ENCODE measurements around the gene ZNF346.

The ZNF346 gene

GRCh38 chr5:177096162-177097015 lies 73.9 kb downstream of the ZNF346 start:
- H3K27me3 ChIP-seq (ENCODE audit: control insufficient read depth in 5 of 5, insufficient read depth in 4 of 5, low read length in 5 of 5), result peaks cover 0 to 7% (median 0%) of the 10 kb centered on the region in 5 donors
- H3K9me3 ChIP-seq (ENCODE audit: control insufficient read depth in 5 of 5, low read length in 5 of 5), result no peaks in the 10 kb centered on the region
- no peak overlapping the region for H3K9ac ChIP-seq (ENCODE audit: low read length in 5 of 5)
- no peak overlapping the region for H3K27ac ChIP-seq (ENCODE audit: low read depth, low read length)
- peaks cover 2 to 13% (median 10%) of the 10 kb centered on the region in 5 donors for H3K4me1 ChIP-seq (ENCODE audit: control insufficient read depth in 5 of 5, insufficient read depth in 5 of 5, low read length in 5 of 5)
- no peak overlapping the region for H3K4me3 ChIP-seq (ENCODE audit: low read depth in 1 of 5, low read length in 5 of 5)
- no peaks in the 10 kb centered on the region for H3K36me3 ChIP-seq (ENCODE audit: control insufficient read depth in 5 of 5, insufficient read depth in 5 of 5, low read length in 5 of 5)

DNA sequence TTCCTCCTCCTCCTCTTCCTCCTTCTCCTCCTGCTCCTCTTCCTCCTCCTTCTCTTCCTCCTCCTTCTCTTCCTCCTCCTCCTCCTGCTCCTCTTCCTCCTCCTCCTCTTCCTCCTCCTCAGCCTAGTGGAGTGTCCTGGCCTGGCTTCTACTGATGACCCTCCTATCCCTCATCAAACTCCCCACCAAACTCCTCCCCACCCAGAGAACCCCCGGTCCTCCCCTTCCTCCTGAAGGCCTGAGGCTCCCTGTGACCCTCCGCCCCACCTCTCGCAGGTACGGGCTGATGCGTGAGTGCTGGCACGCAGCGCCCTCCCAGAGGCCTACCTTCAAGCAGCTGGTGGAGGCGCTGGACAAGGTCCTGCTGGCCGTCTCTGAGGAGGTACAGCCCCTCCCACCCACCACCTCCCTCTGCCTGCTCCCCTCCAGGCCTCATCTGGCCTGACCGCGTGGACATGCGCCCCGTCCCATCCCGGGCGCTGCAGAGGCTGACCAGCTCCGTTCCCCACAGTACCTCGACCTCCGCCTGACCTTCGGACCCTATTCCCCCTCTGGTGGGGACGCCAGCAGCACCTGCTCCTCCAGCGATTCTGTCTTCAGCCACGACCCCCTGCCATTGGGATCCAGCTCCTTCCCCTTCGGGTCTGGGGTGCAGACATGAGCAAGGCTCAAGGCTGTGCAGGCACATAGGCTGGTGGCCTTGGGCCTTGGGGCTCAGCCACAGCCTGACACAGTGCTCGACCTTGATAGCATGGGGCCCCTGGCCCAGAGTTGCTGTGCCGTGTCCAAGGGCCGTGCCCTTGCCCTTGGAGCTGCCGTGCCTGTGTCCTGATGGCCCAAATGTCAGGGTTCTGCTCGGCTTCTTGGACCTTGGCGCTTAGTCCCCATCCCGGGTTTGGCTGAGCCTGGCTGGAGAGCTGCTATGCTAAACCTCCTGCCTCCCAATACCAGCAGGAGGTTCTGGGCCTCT lies 74.8 kb downstream of the ZNF346 start:
- peaks cover 0 to 7% (median 0%) of the 10 kb centered on the region in 5 donors for H3K27me3 ChIP-seq (ENCODE audit: control insufficient read depth in 5 of 5, insufficient read depth in 4 of 5, low read length in 5 of 5)
- peaks cover 2 to 13% (median 10%) of the 10 kb centered on the region in 5 donors for H3K4me1 ChIP-seq (ENCODE audit: control insufficient read depth in 5 of 5, insufficient read depth in 5 of 5, low read length in 5 of 5)
- H3K27ac ChIP-seq (ENCODE audit: low read depth, low read length), result no peak overlapping the region
- no peaks in the 10 kb centered on the region for H3K36me3 ChIP-seq (ENCODE audit: control insufficient read depth in 5 of 5, insufficient read depth in 5 of 5, low read length in 5 of 5)
- H3K4me3 ChIP-seq (ENCODE audit: low read depth in 1 of 5, low read length in 5 of 5), result no peak overlapping the region
- no peaks in the 10 kb centered on the region for H3K9me3 ChIP-seq (ENCODE audit: control insufficient read depth in 5 of 5, low read length in 5 of 5)
- no peak overlapping the region for H3K9ac ChIP-seq (ENCODE audit: low read length in 5 of 5)

GRCh38 chr5:177098120-177098469 lies 75.6 kb downstream of the ZNF346 start:
- H3K27ac ChIP-seq (ENCODE audit: low read depth, low read length), result no peak overlapping the region
- H3K9ac ChIP-seq (ENCODE audit: low read length in 5 of 5), result no peak overlapping the region

GRCh38 chr5:177098470-177099141 lies 76.1 kb downstream of the ZNF346 start:
- H3K27me3 ChIP-seq (ENCODE audit: control insufficient read depth in 5 of 5, insufficient read depth in 4 of 5, low read length in 5 of 5), result peaks cover under 1 to 8% (median 3%) of the 10 kb centered on the region in 5 donors
- H3K4me3 ChIP-seq (ENCODE audit: low read depth in 1 of 5, low read length in 5 of 5), result no peak overlapping the region
- no peak overlapping the region for H3K9ac ChIP-seq (ENCODE audit: low read length in 5 of 5)
- no peaks in the 10 kb centered on the region for H3K36me3 ChIP-seq (ENCODE audit: control insufficient read depth in 5 of 5, insufficient read depth in 5 of 5, low read length in 5 of 5)
- no peaks in the 10 kb centered on the region for H3K9me3 ChIP-seq (ENCODE audit: control insufficient read depth in 5 of 5, low read length in 5 of 5)
- peaks cover 2 to 13% (median 10%) of the 10 kb centered on the region in 5 donors for H3K4me1 ChIP-seq (ENCODE audit: control insufficient read depth in 5 of 5, insufficient read depth in 5 of 5, low read length in 5 of 5)
- no peak overlapping the region for H3K27ac ChIP-seq (ENCODE audit: low read depth, low read length)

More at GRCh38 chr5:177098120-177098469, 75.6 kb downstream of the ZNF346 start:
- Histone ChIP-seq H3K4me1 (ENCODE audit: control insufficient read depth in 5 of 5, insufficient read depth in 5 of 5, low read length in 5 of 5) (peaks cover 2 to 13% (median 10%) of the 10 kb centered on the region in 5 donors), H3K27me3 (ENCODE audit: control insufficient read depth in 5 of 5, insufficient read depth in 4 of 5, low read length in 5 of 5) (peaks cover 0 to 4% (median 0%) of the 10 kb centered on the region in 5 donors), H3K36me3 (ENCODE audit: control insufficient read depth in 5 of 5, insufficient read depth in 5 of 5, low read length in 5 of 5) (no peaks in the 10 kb centered on the region), H3K4me3 (ENCODE audit: low read depth in 1 of 5, low read length in 5 of 5) (no peak overlapping the region), H3K9me3 (ENCODE audit: control insufficient read depth in 5 of 5, low read length in 5 of 5) (no peaks in the 10 kb centered on the region)

- Histone ChIP-seq H3K4me1 (ENCODE audit: control insufficient read depth in 5 of 5, insufficient read depth in 5 of 5, low read length in 5 of 5) (peaks cover 2 to 8% (median 6%) of the 10 kb centered on the region in 5 donors), H3K27me3 (ENCODE audit: control insufficient read depth in 5 of 5, insufficient read depth in 4 of 5, low read length in 5 of 5) (peaks cover 5 to 14% (median 8%) of the 10 kb centered on the region in 5 donors), H3K27ac (ENCODE audit: low read depth, low read length) (no peak overlapping the region), H3K4me3 (ENCODE audit: low read depth in 1 of 5, low read length in 5 of 5) (no peak overlapping the region), H3K9me3 (ENCODE audit: control insufficient read depth in 5 of 5, low read length in 5 of 5) (no peaks in the 10 kb centered on the region), H3K9ac (ENCODE audit: low read length in 5 of 5) (no peak overlapping the region), H3K36me3 (ENCODE audit: control insufficient read depth in 5 of 5, insufficient read depth in 5 of 5, low read length in 5 of 5) (no peaks in the 10 kb centered on the region)
Observed at GRCh38 chr5:177099422-177100093, 77.1 kb downstream of the ZNF346 start.

GRCh38 chr5:177100714-177101121 lies 78.2 kb downstream of the ZNF346 start:
- no peak overlapping the region for H3K27ac ChIP-seq (ENCODE audit: low read depth, low read length)
- H3K27me3 ChIP-seq (ENCODE audit: control insufficient read depth in 5 of 5, insufficient read depth in 4 of 5, low read length in 5 of 5), result peaks cover 6 to 15% (median 8%) of the 10 kb centered on the region in 5 donors

DNA sequence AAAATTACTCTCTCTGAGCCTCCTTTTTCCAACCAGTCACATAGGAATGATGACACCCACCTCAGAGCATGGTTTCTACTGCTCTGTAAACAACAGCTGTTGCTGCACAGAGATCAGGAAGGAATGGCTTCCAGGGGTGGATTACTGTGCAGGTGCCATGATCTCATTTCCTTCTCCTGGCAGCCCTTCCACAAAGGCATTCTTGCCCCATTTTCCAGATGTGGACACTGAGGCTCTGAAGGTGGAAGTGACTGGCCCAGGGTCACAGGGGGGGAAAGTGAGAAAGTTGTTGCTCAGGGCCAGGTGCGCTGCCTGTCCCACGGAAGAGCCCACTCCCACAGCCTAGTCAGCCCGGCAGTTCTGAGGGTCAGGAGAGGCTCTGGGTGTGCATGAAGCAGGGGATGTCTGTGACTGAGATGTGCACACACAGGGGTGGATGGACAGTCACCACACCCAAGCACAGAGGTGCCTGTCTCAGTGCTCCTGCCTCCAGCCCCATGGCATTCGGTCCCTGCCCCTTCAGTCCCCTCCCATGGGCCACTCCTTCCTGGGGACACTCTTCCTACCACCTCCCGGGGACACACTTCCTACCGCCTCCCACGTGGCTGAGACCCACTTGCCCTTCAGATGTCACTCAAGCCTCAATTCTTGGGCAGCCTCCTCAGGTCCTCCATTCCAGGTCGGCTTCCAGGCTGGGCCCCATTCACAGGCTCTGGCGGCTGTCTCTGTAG lies 81.2 kb downstream of the ZNF346 start:
- Histone ChIP-seq H3K27me3 (ENCODE audit: control insufficient read depth in 5 of 5, insufficient read depth in 4 of 5, low read length in 5 of 5) (peaks cover 8 to 15% (median 14%) of the 10 kb centered on the region in 5 donors), H3K9me3 (ENCODE audit: control insufficient read depth in 5 of 5, low read length in 5 of 5) (no peaks in the 10 kb centered on the region), H3K9ac (ENCODE audit: low read length in 5 of 5) (no peak overlapping the region), H3K4me1 (ENCODE audit: control insufficient read depth in 5 of 5, insufficient read depth in 5 of 5, low read length in 5 of 5) (no peaks in the 10 kb centered on the region), H3K4me3 (ENCODE audit: low read depth in 1 of 5, low read length in 5 of 5) (no peak overlapping the region), H3K27ac (ENCODE audit: low read depth, low read length) (no peak overlapping the region), H3K36me3 (ENCODE audit: control insufficient read depth in 5 of 5, insufficient read depth in 5 of 5, low read length in 5 of 5) (no peaks in the 10 kb centered on the region)

More at GRCh38 chr5:177100714-177101121, 78.2 kb downstream of the ZNF346 start:
- Histone ChIP-seq H3K36me3 (ENCODE audit: control insufficient read depth in 5 of 5, insufficient read depth in 5 of 5, low read length in 5 of 5) (no peaks in the 10 kb centered on the region), H3K4me3 (ENCODE audit: low read depth in 1 of 5, low read length in 5 of 5) (no peak overlapping the region), H3K9ac (ENCODE audit: low read length in 5 of 5) (no peak overlapping the region), H3K4me1 (ENCODE audit: control insufficient read depth in 5 of 5, insufficient read depth in 5 of 5, low read length in 5 of 5) (no peaks in the 10 kb centered on the region), H3K9me3 (ENCODE audit: control insufficient read depth in 5 of 5, low read length in 5 of 5) (no peaks in the 10 kb centered on the region)

GRCh38 chr5:177105691-177106476 lies 83.4 kb downstream of the ZNF346 start:
- no peak overlapping the region for H3K27ac ChIP-seq (ENCODE audit: low read depth, low read length)
- H3K36me3 ChIP-seq (ENCODE audit: control insufficient read depth in 5 of 5, insufficient read depth in 5 of 5, low read length in 5 of 5), result no peaks in the 10 kb centered on the region
- H3K27me3 ChIP-seq (ENCODE audit: control insufficient read depth in 5 of 5, insufficient read depth in 4 of 5, low read length in 5 of 5), result peaks cover 8 to 15% (median 12%) of the 10 kb centered on the region in 5 donors
- no peak overlapping the region for H3K4me3 ChIP-seq (ENCODE audit: low read depth in 1 of 5, low read length in 5 of 5)
- H3K9ac ChIP-seq (ENCODE audit: low read length in 5 of 5), result no peak overlapping the region
- no peaks in the 10 kb centered on the region for H3K9me3 ChIP-seq (ENCODE audit: control insufficient read depth in 5 of 5, low read length in 5 of 5)
- no peaks in the 10 kb centered on the region for H3K4me1 ChIP-seq (ENCODE audit: control insufficient read depth in 5 of 5, insufficient read depth in 5 of 5, low read length in 5 of 5)
